HepG2 (cell line): ENCODE measurements around the gene SF3A2. TPM values are rescaled to one million over a fixed set of nuclear protein-coding genes. Genes with fewer than 3 reads are reported as not detected.

Experiments
- DZIP1 ChIP-seq: sonication (generic); formaldehyde crosslinking; IDR thresholded peaks from 2 replicates; pipeline ENCODE4 v1.5.0; 2020; ENCODE audit warnings: mild to moderate bottlenecking, missing genetic modification reagents
- ELK4 ChIP-seq: sonication (generic); formaldehyde crosslinking; IDR thresholded peaks from 2 replicates; pipeline ENCODE4 v1.9.0; 2021; ENCODE audit warnings: missing genetic modification reagents, borderline replicate concordance
- MNT ChIP-seq: fragments of 450-650 bp; IDR thresholded peaks from 2 replicates; pipeline ENCODE4 v1.6.1; 2016
- MYC ChIP-seq: sonication (generic); formaldehyde crosslinking; IDR thresholded peaks from 2 replicates; pipeline ENCODE4 v1.9.0; 2021; ENCODE audit warnings: missing genetic modification reagents, borderline replicate concordance
- MYNN ChIP-seq: sonication (generic); formaldehyde crosslinking; IDR thresholded peaks from 2 replicates; pipeline ENCODE4 v1.4.0; 2020; ENCODE audit warnings: mild to moderate bottlenecking, low read depth, missing genetic modification reagents
- NFIC ChIP-seq: IDR thresholded peaks from 2 replicates; pipeline ENCODE4 v1.6.1; 2012; ENCODE audit warnings: mild to moderate bottlenecking, low read length, inconsistent platforms
- NFKBIZ ChIP-seq: IDR thresholded peaks from 2 replicates; pipeline ENCODE4 v1.6.1; 2018; ENCODE audit warnings: missing genetic modification reagents, missing compliant biosample characterization
- PBX2 ChIP-seq: IDR thresholded peaks from 2 replicates; pipeline ENCODE4 v1.6.1; 2016; ENCODE audit warnings: control low read depth
- POLR2AphosphoS5 ChIP-seq: IDR thresholded peaks from 2 replicates; pipeline ENCODE4 v1.6.1; 2012; ENCODE audit warnings: low read depth, low read length
- RAD21 ChIP-seq: fragments of 450-650 bp; formaldehyde crosslinking; IDR thresholded peaks from 2 replicates; pipeline ENCODE4 v1.5.0; 2020; ENCODE audit warnings: mild to moderate bottlenecking
- RFX3 ChIP-seq: IDR thresholded peaks from 2 replicates; pipeline ENCODE4 v1.6.1; 2016; ENCODE audit warnings: missing biosample characterization, missing genetic modification reagents
- SNRNP70 ChIP-seq: fragments of 200-400 bp; formaldehyde crosslinking; IDR thresholded peaks from 2 replicates; pipeline ENCODE4 v1.6.1; 2017; ENCODE audit warnings: mild to moderate bottlenecking, low read depth, low read length, moderate library complexity
- UBTF ChIP-seq: sonication (generic); formaldehyde crosslinking; IDR thresholded peaks from 2 replicates; pipeline ENCODE4 v1.4.0; 2020; ENCODE audit warnings: mild to moderate bottlenecking, missing genetic modification reagents
- ZBTB2 ChIP-seq: sonication (generic); formaldehyde crosslinking; IDR thresholded peaks from 2 replicates; pipeline ENCODE4 v1.8.0; 2022; ENCODE audit warnings: low read depth, missing genetic modification reagents
- ZBTB7A ChIP-seq: sonication (generic); formaldehyde crosslinking; IDR thresholded peaks from 2 replicates; pipeline ENCODE4 v1.8.0; 2022; ENCODE audit warnings: mild to moderate bottlenecking, missing genetic modification reagents
- ZKSCAN8 ChIP-seq: IDR thresholded peaks from 2 replicates; pipeline ENCODE4 v1.6.1; 2016; ENCODE audit warnings: borderline replicate concordance, missing genetic modification reagents, missing compliant biosample characterization
- ZNF138 ChIP-seq: sonication (generic); formaldehyde crosslinking; IDR thresholded peaks from 2 replicates; pipeline ENCODE4 v1.5.0; 2020; ENCODE audit warnings: mild to moderate bottlenecking, low read depth, missing genetic modification reagents
- ZNF24 ChIP-seq: fragments of 450-650 bp; IDR thresholded peaks from 2 replicates; pipeline ENCODE4 v1.6.1; 2017; ENCODE audit warnings: antibody characterized with exemption, mild to moderate bottlenecking
- ZNF251 ChIP-seq: sonication (generic); formaldehyde crosslinking; IDR thresholded peaks from 2 replicates; pipeline ENCODE4 v1.9.0; 2021; ENCODE audit warnings: mild to moderate bottlenecking, missing genetic modification reagents
- ZNF326 ChIP-seq: sonication (generic); formaldehyde crosslinking; IDR thresholded peaks from 2 replicates; pipeline ENCODE4 v1.4.0; 2020; ENCODE audit warnings: missing genetic modification reagents, borderline replicate concordance
- polyA plus RNA-seq, 8 experiments: library from polyadenylated mRNA; depleted of rRNA in 3 of 8; stranded (reverse) in 7 of 8; unstranded in 1 of 8; fragments of >200 nt; fragmentation: Illumina TruSeq in 4 of 8; extraction: Trizol in 4 of 8; gene quantifications; 2 replicates each; pipeline versions ENCODE4 v1.2.1 to v1.2.3, GENCODE V29; 2011 to 2016; ENCODE audit warnings: low read depth in 4 of 8, missing spikeins in 1 of 8, mixed read lengths in 1 of 8; ENCODE audit not compliant: insufficient read depth in 1 of 8
- total RNA-seq, 5 experiments: library from RNA; depleted of rRNA; stranded (reverse); fragments of >200 nt; fragmentation: Illumina TruSeq; extraction: Trizol; gene quantifications; 2 replicates each; pipeline ENCODE4 v1.2.3, GENCODE V29; 2016; ENCODE audit warnings: low read depth in 1 of 5

The SF3A2 gene
- total and polyA plus RNA-seq, 2 of the 13 experiments (the other 11 are each of a cell fraction or from before 2014, with no cell fraction given): 8.6 to 8.8 TPM

GRCh38 chr19:2254064-2254872 is 17.6 kb downstream of the SF3A2 start (continued):
- no peak for TF ChIP-seq PBX2 (CRISPR knock-in tag)
- no peak for TF ChIP-seq ZNF326 (CRISPR knock-in tag)
- TF ChIP-seq RFX3 (CRISPR knock-in tag): no peak
- TF ChIP-seq NFIC: no peak
- no peak for TF ChIP-seq ZBTB7A (CRISPR knock-in tag)
- TF ChIP-seq NFKBIZ: no peak
- no peak for TF ChIP-seq ZNF251 (CRISPR knock-in tag)
- TF ChIP-seq SNRNP70: no peak
- TF ChIP-seq MNT: no peak
- no peak for TF ChIP-seq POLR2AphosphoS5
- TF ChIP-seq MYNN (CRISPR knock-in tag): no peak
- no peak for TF ChIP-seq UBTF (CRISPR knock-in tag)
- TF ChIP-seq ZNF24: no peak
- TF ChIP-seq DZIP1 (CRISPR knock-in tag): no peak
- peak; percentile 35; the same call in 1 of the 2 replicates for TF ChIP-seq MYC (CRISPR knock-in tag)
- TF ChIP-seq ZKSCAN8 (CRISPR knock-in tag): no peak
- TF ChIP-seq ELK4 (CRISPR knock-in tag): no peak
- TF ChIP-seq RAD21 (CRISPR knock-in tag): peak; percentile 43; the same call in 1 of the 2 replicates
- TF ChIP-seq ZBTB2 (CRISPR knock-in tag): no peak
- TF ChIP-seq ZNF138 (CRISPR knock-in tag): no peak
